HepG2 (cell line): ENCODE results near the gene ZDHHC14. TPM values are rescaled to one million over a fixed set of nuclear protein-coding genes. Genes with fewer than 3 reads are reported as not detected.

Source experiments
- MLX ChIP-seq: IDR thresholded peaks from 2 replicates; pipeline ENCODE4 v1.6.1; 2016
- NCOA5 ChIP-seq: sonication (generic); formaldehyde crosslinking; IDR thresholded peaks from 2 replicates; pipeline ENCODE4 v1.4.0; 2020; ENCODE audit warnings: missing genetic modification reagents
- SYNCRIP ChIP-seq: fragments of 200-400 bp; formaldehyde crosslinking; IDR thresholded peaks from 2 replicates; pipeline ENCODE4 v1.6.1; 2018; ENCODE audit warnings: mild to moderate bottlenecking, low read depth, low read length; ENCODE audit not compliant: insufficient read depth
- ZBTB8A ChIP-seq: sonication (generic); formaldehyde crosslinking; IDR thresholded peaks from 2 replicates; pipeline ENCODE4 v1.4.0; 2020; ENCODE audit warnings: mild to moderate bottlenecking, low read depth, missing genetic modification reagents, borderline replicate concordance
- ZNF740 ChIP-seq: sonication (generic); formaldehyde crosslinking; IDR thresholded peaks from 2 replicates; pipeline ENCODE4 v1.4.0; 2020; ENCODE audit warnings: missing genetic modification reagents
- ZNF770 ChIP-seq: sonication (generic); formaldehyde crosslinking; IDR thresholded peaks from 2 replicates; pipeline ENCODE4 v1.5.0; 2020; ENCODE audit warnings: mild to moderate bottlenecking, missing genetic modification reagents
- polyA plus RNA-seq, 8 experiments: library from polyadenylated mRNA; depleted of rRNA in 3 of 8; stranded (reverse) in 7 of 8; unstranded in 1 of 8; fragments of >200 nt; fragmentation: Illumina TruSeq in 4 of 8; extraction: Trizol in 4 of 8; gene quantifications; 2 replicates each; pipeline versions ENCODE4 v1.2.1 to v1.2.3, GENCODE V29; 2011 to 2016; ENCODE audit warnings: low read depth in 4 of 8, missing spikeins in 1 of 8, mixed read lengths in 1 of 8; ENCODE audit not compliant: insufficient read depth in 1 of 8
- total RNA-seq, 5 experiments: library from RNA; depleted of rRNA; stranded (reverse); fragments of >200 nt; fragmentation: Illumina TruSeq; extraction: Trizol; gene quantifications; 2 replicates each; pipeline ENCODE4 v1.2.3, GENCODE V29; 2016; ENCODE audit warnings: low read depth in 1 of 5
- TF ChIP-seq, protein P1 (sequence below): sonication (generic); formaldehyde crosslinking; IDR thresholded peaks from 2 replicates; pipeline ENCODE4 v1.9.0; 2022; ENCODE audit warnings: low read depth, missing genetic modification reagents

The ZDHHC14 gene
- total and polyA plus RNA-seq, 2 of the 13 experiments (the other 11 are each of a cell fraction or from before 2014, with no cell fraction given), result 3.7 to 9.5 TPM

DNA sequence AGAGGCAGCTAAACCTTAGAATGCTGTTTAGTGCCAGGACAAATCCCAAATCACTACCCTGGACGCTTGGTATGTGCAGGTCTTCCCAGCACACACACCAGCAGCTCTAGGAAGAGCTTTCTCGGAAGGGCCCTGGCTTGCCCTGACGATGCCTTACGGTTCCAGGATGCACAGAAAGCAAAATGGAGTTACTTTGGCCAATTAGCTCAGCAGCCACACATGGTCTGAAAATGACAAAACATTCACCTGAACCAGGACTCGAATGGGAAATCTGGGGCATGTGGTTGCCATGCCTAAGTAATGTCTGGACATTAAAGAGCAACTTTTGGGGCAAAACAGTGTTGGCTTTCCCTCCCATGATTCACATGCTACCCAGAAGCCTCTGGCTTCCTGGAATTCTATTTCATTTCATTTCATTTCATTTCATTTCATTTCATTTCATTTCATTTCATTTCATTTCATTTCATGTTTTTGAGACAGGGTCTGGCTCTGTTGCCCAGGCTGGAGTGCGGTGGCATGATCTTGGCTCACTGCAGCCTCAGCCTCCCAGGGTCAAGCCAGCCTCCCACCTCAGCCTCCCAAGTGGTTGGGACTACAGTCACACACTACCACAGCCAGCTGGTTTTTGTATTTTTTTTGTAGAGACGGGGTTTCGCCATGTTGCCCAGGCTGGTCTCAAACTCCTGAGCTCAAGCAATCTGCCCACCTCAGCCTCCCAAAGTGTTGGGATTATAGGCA lies 153.3 kb downstream of the ZDHHC14 start (continued):
- TF ChIP-seq, protein P1, sequence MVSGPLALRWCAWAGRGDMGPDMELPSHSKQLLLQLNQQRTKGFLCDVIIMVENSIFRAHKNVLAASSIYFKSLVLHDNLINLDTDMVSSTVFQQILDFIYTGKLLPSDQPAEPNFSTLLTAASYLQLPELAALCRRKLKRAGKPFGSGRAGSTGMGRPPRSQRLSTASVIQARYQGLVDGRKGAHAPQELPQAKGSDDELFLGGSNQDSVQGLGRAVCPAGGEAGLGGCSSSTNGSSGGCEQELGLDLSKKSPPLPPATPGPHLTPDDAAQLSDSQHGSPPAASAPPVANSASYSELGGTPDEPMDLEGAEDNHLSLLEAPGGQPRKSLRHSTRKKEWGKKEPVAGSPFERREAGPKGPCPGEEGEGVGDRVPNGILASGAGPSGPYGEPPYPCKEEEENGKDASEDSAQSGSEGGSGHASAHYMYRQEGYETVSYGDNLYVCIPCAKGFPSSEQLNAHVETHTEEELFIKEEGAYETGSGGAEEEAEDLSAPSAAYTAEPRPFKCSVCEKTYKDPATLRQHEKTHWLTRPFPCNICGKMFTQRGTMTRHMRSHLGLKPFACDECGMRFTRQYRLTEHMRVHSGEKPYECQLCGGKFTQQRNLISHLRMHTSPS (CRISPR knock-in tag), result no peak
- TF ChIP-seq SYNCRIP (no peak), ZNF740 (CRISPR knock-in tag) (no peak), MLX (no peak), ZBTB8A (CRISPR knock-in tag) (no peak), NCOA5 (CRISPR knock-in tag) (no peak), ZNF770 (CRISPR knock-in tag) (peak; percentile 84)
